ENCODE results near the gene TRIM41.
"Not testable (repeated sequence)": the region's sequence is repeated elsewhere in the genome, so short reads cannot be mapped to it uniquely, and the experiment has no call there.

Gene TRIM41

DNA sequence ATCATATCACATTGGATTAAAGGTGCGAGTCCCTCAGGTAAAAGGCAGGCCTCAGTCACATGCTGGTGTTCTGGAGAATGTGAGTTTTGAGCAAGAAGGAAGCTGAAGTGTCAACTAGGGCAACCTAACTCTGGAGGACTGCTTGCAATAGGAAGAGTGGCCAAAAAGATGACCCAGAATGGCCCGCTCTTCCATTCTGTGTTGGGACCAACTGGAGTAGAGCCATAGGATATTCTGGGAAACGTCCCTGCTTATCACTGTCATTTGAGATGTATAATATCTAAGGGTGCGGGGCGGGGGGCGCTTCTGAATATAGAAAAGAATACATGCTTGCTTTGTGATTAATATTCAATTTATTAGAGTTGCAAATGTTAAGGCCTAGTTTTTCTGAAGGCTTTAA lies 11.0 kb upstream of the TRIM41 start:
- DNase-seq: no peak

DNA sequence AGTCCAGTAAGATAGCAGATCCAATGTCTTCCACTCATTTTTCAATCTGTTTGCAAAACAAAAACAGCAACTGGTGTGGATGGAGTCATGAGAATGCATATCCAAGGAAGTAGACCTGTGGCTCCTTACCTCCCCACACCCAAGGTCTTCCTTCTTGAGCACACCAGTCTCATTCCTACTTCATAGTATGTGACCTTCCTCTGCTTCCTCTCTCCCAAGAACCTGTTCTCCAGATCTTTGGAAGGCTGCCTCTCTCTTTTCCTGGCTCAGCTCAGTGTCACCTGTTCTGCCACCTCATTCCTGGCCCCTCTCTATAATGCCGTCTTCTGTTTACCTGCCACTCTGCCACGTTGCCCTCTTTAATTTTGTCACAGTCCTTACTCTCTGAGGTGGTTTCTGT lies 10.1 kb upstream of the TRIM41 start:
- no peak for DNase-seq

DNA sequence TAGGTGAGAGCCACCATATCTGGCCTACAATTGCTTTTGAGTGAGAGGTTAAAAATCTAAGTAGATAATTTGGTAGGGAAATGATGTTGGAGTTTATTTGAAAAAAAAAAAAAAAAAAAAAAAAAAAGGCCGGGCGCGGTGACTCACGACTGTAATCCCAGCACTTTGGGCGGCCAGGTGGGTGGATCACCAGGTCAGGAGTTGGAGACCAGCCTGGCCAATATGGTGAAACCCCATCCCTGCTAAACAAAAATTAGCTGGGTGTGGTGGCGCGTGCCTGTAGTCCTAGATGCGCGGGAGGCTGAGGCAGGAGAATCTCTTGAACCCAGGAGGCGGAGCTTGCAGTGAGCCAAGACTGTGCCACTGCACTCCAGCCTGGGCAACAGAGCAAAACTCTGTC lies 8.8 kb upstream of the TRIM41 start:
- DNase-seq: not testable (repeated sequence)

DNA sequence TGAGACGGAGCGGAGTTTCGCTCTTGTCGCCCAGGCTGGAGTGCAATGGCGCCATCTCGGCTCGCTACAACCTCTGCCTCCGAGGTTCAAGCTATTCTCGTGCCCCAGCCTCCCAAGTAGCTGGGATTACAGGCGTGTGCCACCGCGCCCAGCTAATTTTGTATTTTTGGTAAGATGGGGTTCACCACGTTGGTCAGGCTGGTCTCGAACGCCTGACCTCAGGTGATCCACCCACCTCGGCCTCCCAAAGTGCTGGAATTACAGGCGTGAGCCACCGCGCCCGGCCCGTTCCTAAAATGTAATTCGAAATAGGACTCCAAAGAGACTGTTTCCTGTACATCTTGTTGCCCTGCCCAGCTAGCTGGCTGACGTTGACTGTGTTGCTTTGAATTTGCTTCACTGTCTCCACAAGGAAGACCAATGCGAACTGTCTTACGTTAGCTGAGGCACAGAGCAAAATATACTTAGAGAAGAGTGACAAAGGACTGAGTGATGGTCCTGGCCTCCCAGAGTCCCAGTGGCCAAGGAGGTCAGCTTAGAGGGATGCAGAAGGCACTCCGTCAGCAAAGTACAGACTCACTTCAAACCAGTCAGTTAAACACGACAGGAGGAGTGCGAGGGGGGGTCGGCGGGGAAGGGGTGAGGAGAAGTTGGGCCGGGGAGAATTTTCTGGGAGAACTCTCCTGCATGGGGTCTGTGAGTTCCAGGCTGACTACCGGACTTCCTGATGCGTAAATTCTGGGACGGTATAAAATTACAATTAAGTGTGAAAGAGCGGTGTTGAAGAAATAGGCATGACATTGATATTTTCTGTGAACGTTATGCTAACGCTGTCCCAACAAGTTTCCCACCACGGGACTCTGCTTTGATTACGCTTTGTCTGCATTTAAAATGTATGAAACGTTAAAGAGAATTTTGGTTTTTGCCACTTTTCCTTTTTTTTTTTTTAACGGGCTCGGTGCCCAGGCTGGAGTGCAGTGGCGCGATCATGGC lies 6.8 kb upstream of the TRIM41 start:
- DNase-seq: no peak

DNA sequence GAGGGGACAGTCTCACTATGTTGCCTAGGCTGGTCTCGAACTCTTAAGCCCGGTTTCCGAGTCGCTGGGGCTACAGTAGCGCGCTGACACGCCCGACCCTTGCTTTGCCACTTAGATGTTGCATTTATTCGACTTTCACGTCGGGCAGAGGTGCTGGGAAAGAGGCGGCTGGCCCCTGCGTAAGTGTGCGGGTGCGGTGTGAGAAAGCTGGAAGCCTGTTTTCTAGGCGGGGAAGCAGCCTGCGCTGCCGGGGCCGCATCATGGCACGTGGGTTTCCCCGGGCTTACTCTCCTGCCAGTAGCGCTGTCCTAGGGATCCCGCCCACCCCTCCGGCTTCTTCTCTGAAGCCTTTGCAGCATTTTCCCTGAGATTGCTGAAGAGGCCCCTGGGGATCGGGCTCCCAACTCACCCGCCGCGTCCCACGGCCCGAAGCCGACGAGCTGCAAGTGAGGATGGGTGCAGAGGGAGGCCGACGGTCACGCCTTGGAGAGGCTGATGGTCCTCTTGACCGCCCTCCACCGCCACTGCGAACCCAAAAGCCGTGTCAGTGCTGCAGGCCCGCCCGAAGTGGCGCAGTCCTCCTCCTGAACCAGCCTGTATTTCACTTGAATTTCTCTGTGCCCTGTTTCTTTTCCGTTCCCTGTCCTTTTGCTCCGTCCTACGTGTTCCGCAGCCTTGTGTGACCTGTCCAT lies 5.8 kb upstream of the TRIM41 start:
- DNase-seq: no peak

DNA sequence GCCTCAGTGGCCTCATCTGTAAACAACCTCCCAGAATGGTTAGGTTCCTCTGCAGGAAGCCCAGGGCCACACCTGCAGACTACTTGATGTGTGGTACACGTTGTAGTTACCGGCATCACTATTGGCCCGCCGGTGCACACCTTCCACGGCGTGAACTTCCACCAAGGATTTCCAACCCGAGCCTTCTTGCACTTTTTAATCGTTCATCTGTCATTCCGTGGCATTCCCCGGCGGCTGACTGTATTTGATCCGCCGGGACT lies 5.3 kb upstream of the TRIM41 start:
- DNase-seq: no peak

DNA sequence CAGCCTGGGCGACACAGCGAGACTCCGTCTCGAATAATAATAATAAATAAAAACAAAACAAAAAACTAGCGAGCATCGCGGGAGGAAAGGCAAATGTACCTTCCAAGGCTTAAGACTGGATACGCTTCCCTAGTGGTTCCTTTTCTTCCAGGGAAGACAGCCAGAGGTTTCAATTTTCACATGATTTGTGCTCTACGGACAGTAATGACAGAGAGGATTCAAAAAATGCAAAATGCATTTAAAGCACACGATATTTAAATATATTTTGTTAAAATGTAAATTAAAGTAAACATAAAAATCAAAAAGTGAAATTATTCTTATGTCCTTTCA lies 4.3 kb upstream of the TRIM41 start:
- no peak for DNase-seq

DNA sequence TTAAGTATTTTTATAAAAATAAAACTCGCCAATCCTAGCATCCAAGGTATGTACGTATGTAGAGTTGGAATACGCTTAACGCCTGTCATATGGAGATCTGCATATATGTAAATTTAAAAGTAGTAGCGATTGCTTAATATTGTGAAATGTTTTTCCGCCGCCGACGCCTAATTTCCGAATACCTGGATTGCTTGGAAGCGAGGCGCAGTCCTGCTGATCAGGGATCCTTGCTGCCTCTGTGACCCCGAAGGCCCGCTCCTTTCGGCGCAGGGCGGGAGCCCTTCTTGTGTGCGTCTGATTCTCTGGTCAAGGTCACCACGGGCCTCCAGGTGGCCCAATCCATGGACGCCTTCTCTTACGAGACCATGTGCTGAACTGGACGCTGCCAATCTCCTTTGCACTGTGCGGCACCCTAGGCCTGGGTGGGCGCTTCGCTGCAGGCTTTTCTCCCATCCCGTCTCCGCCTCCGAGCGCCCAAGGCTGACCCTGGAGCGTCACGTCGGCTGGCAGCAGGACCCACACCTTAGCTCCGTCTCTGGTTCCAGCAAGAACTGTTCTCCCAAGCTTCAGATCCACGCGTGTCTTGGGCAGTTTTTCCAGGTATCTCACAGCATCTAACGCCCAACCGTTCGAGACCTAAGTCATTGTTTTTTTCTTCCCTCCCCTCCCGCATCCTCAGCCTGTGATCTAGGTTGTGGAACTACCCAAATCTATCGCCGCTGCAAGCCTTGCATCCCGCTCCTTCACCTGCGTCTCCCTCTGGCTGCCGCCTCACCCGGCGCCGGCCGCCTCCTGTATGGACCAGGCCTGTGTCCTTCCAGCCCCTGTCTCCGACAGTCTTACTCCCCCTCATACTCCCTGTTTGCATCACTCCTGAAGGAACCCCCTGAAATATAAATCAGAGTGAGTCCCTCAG lies 3.6 kb upstream of the TRIM41 start:
- no peak for DNase-seq

DNA sequence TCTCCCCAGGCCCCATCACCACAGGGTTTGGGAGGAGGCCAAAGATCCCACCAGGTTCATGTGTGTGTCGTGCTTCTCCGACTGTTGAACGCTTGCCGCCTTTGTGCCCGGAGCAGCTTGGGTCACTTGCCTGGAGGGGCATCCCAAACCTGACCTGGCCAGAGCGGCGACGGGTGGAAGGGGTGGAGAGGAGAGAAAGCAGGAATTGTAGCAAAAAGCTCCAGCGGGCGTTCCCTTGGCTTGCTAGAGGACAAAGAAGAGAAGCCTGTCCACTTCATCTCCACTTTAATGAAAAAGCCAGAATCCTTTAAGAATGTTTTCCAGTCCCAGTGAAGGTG lies 2.9 kb upstream of the TRIM41 start:
- DNase-seq: no peak

DNA sequence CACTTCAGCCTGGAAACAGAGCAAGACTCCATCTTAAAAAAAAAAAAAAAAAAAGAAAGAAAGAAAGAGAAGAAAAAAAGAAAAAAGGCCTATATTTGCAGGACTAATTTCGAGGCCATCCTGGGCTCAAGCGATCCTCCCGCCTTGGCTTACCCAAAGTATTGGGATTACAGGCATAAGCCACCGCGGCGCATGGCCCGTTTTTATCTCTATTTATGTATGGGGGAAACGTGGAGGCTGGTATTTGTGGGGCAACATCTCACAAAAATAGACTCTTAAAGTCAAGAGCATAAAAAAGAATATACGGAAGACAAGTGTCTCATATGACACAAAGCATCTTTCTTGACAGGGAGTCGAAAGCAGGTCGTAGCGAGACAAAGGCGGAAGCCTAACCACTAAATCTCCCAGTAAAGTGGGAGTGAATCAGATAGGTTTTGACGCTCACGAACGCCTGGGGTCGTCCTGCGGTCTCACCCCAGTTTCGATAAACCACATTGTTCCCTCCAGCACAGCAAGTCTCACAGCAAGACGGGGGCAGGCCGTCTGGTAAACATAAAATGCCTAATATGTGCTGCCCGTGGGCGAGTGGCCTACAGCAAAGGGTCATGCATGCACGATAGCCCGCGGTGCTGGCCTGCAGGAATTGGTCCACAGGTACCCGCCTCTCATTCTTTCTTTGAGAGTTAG lies 1.8 kb upstream of the TRIM41 start:
- DNase-seq: no peak

DNA sequence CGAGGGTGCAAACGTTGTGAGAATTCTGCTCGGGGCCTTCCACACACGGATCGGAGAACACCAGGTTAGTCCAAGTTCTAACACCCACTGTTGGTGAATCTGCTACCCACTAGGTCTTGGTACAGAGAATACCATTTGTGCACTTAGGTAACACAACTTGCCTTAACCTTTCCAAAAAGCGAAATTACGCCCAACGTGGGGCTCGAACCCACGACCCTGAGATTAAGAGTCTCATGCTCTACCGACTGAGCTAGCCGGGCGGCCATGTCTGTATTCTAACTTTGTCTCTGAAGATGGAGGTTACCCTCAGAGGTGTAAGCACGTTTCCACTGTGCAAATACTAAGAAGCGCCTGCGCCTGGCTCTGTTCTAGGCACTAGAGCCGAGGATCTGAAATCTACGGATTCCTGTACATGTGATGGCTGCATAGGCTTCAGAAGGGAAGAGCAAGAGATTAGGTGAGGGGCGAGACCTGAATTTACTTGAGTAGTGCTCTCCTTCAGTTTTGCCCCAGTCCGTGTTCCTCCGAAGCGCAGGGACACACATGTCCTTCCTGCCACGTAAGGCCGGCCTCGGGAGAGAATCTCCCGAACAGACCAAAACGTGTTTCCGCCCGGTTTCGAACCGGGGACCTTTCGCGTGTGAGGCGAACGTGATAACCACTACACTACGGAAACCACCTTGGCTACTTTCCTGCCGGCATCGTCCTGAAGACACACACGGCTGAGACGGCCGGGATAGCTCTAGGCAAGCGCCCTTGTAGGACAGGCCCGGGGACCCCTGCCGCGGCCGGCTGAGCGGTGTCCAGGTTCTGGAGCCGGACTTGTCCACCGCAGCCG lies 1.1 kb upstream of the TRIM41 start:
- DNase-seq: no peak

DNA sequence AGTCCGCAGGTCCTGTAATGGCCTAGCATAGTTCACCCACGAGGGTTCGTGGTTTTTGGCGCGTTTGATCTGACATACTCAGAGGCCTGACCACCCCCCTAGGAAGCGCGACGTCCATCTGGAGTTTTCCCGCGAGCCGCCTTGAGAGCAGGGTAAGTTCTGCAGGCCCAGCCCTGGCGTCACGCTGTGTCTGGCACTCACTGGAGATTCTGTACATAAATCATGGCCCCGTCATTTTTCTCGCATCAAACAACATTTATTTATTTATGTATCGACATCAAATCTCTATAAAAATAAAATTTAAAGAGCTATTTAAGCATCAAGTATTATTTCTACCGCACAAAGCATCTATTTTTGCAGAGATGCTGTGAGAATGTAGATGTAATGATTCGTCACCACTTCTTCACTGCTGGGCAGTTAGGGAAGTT lies 437 bp upstream of the TRIM41 start:
- DNase-seq: no peak

DNA sequence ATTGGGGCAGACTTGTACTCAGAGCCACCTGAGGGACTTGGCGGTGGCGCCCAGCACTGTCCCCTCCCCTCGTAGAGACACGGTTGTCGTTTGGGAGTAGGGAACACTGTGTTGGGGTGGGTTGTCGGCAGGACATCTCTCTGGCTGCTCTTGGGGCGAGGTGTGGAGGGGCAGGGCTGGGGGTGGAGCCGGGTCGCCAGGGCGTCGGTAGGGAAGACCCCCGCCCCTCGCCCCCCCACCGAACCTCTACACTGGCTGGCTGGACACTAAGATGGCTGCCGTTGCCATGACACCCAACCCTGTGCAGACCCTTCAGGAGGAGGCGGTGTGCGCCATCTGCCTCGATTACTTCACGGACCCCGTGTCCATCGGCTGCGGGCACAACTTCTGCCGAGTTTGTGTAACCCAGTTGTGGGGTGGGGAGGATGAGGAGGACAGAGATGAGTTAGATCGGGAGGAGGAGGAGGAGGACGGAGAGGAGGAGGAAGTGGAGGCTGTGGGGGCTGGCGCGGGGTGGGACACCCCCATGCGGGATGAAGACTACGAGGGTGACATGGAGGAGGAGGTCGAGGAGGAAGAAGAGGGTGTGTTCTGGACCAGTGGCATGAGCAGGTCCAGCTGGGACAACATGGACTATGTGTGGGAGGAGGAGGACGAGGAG lies 778 bp downstream of the TRIM41 start:
- no peak for DNase-seq

DNA sequence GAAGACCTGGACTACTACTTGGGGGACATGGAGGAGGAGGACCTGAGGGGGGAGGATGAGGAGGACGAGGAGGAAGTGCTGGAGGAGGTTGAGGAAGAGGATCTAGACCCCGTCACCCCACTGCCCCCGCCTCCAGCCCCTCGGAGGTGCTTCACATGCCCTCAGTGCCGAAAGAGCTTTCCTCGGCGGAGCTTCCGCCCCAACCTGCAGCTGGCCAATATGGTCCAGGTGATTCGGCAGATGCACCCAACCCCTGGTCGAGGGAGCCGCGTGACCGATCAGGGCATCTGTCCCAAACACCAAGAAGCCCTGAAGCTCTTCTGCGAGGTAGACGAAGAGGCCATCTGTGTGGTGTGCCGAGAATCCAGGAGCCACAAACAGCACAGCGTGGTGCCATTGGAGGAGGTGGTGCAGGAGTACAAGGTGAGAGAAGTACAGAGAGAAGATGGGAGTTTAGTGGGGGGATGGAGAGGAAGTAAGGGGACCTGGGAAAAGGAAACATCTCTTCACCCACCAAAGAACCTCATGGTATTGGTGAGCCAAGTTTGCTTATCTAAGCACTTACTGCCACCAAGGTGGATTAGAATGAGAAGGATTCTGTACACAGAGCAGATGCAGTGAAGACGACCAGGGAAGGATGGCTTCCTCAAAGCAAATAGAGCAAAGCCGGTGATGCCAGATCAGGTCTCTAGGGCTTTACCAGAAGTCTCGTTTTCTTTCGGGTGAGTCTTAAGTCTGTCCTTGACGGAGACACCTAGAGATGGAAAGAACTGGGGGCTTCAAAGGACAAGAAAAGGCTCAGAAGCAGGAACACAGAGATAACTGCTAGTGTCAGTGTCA lies 1.5 kb downstream of the TRIM41 start:
- DNase-seq: no peak

DNA sequence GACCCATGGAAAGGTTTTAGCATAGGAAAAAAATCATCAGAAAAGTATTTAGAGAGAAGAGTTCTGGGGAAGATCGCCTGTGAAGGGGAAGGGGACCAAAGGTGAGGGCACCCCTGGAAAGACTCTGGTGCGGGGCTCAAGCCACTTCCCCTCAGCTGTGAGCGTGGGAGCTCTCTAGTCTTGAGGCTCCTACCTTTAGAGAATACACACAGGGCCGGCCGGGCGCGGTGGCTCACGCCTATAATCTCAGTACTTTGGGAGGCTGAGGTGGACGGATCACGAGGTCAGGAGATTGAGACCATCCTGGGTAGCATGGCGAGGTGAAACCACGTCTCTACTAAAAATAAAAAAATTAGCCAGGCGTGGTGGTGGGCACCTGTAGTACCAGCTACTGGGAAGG lies 6.9 kb downstream of the TRIM41 start:
- no peak for DNase-seq

DNA sequence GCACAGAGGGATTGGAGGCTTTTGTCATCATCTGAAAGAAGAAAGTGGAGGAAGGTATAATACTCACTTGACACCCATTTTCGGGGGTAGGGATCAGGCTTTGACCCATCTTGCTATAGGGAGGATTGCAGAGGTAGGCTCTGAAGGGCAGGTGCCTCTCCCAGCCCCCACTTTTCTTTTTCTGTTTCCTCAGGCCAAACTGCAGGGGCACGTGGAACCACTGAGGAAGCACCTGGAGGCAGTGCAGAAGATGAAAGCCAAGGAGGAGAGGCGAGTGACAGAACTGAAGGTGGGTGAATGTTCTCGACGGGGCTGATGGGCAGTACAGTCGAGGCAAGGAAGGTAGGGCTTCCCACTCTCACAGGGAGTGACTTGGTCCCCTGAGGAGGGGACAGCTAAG lies 7.5 kb downstream of the TRIM41 start:
- DNase-seq: no peak

DNA sequence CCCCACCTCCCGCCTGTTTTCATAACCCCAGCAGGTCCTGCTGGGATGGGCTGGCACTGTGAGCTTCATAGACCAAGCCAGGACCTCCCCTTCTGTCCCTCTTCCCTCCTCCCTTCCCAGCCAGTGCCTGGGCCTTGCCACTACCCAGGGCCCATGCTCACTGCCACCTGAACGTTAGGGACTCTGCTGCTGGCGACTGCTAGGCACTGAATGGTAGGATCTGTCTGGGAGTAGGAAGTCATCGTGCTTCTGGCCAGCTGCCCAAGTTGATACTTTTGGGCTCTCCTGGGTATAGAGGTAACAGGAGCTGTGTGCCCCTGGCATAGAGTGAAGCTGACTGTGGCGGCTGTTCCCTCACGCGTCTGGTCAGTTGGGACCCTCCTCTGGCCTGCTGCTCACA lies 8.4 kb downstream of the TRIM41 start:
- DNase-seq: no peak

DNA sequence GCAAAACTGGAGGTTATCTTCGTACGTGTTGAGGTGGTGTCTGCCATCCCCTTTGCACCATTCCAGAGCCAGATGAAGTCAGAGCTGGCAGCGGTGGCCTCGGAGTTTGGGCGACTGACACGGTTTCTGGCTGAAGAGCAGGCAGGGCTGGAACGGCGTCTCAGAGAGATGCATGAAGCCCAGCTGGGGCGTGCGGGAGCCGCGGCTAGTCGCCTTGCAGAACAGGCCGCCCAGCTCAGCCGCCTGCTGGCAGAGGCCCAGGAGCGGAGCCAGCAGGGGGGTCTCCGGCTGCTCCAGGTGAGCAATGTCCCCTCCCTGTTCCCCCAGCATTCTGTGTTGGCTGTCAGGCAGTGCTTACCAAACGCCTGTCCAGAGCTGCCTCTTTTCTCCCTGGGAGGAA lies 9.5 kb downstream of the TRIM41 start:
- DNase-seq: no peak

DNA sequence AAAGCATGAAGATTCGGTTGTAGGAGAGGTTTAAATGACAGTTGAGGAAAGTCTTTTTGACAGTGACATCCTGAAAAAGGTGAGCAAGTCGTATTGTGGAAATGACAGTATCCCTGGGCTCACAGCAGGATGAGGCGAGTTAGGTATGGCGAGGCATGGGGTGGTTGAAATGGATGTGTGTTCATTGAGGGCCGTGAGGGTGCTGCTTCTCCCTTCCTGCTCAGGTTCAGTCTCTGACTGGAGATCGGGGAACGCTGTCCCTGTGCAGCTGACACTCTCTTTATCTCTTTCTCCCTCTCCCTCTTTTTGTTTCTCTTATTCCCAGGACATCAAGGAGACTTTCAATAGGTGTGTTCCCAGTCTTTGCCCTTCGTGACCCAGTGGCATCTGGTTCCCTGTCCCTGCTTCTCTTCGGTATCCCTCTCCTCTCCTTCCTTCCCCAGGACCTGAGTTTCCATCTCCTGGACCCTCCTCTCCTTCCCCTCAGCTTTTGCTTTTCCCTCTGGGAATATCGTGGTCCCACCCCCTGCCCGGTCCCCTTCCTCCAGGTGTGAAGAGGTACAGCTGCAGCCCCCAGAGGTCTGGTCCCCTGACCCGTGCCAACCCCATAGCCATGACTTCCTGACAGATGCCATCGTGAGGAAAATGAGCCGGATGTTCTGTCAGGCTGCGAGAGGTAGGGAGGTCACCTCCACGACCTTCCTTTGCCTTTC lies 10.2 kb downstream of the TRIM41 start:
- no peak for DNase-seq
